Retinal pigment epithelial cell (primary cell): ENCODE results near the gene WBP2.

Source experiments
- DNase-seq: peaks from one replicate; pipeline ENCODE4 v3.0.0-alpha.2; 2010; ENCODE audit warnings: low read depth
- H3K4me3 ChIP-seq: 2 replicates; pipeline ENCODE4 v1.5.1; 2011; ENCODE audit warnings: mild to moderate bottlenecking, low read length, control low read depth, moderate library complexity
- CTCF ChIP-seq: conservative IDR thresholded peaks from 2 replicates; pipeline ENCODE4 v1.5.1; 2011; ENCODE audit warnings: low read depth, low read length, control low read depth, inconsistent platforms

WBP2 gene

GRCh38 chr17:75819116-75819515 lies 36.0 kb downstream of the WBP2 start:
- H3K4me3 ChIP-seq = no peak overlapping the region
- TF ChIP-seq CTCF = no peak
- DNase-seq = no peak

GRCh38 chr17:75818326-75818885 lies 36.7 kb downstream of the WBP2 start:
- no peak for TF ChIP-seq CTCF
- no peak overlapping the region for H3K4me3 ChIP-seq
- no peak for DNase-seq

GRCh38 chr17:75817571-75817970 lies 37.6 kb downstream of the WBP2 start:
- H3K4me3 ChIP-seq = no peak overlapping the region
- no peak for TF ChIP-seq CTCF
- no peak for DNase-seq

- TF ChIP-seq CTCF = no peak
- DNase-seq = no peak
- H3K4me3 ChIP-seq = no peak overlapping the region
Measured at GRCh38 chr17:75816693-75817092, 38.4 kb downstream of the WBP2 start.

- no peak overlapping the region for H3K4me3 ChIP-seq
- TF ChIP-seq CTCF = no peak
- DNase-seq = no peak
Measured at GRCh38 chr17:75815399-75815798, 39.7 kb downstream of the WBP2 start.

- DNase-seq = no peak
- no peak for TF ChIP-seq CTCF
- H3K4me3 ChIP-seq = no peak overlapping the region
Measured at GRCh38 chr17:75814900-75815373, 40.2 kb downstream of the WBP2 start.

GRCh38 chr17:75814021-75814395 lies 41.1 kb downstream of the WBP2 start:
- no peak for TF ChIP-seq CTCF
- DNase-seq = no peak
- H3K4me3 ChIP-seq = no peak overlapping the region
